K562 (cell line): Measurements from ENCODE around the gene PPP1R16B. TPM values are rescaled to one million over a fixed set of nuclear protein-coding genes. Genes with fewer than 3 reads are reported as not detected.
A peak's percentile ranks its signal among the peaks of the same experiment; 100 is the strongest.

Experiments used
- ATAC-seq: fragments of 200-7000 bp; cut with Tn5 transposase; 3 replicates; pipeline ENCODE4 v1.9.1; 2020; ENCODE audit warnings: moderate library complexity
- BruUV-seq: library from RNA; stranded (reverse); fragments of 400-500 nt; replicated peaks from 2 replicates; lab custom pipeline; 2021; lab: Mats Ljungman, UMichigan
- CTCF ChIA-PET: fragments of 300-600 bp; formaldehyde crosslinking; extraction: SDS; loops from one replicate; lab custom pipeline; 2021; ENCODE audit warnings: low intra/inter-chr PET ratio; lab: Yijun Ruan, JAX
- POLR2A ChIA-PET: fragments of 300-600, 350-650 bp; sonication (Branson Sonifier 250); formaldehyde crosslinking; extraction: SDS; loops from one replicate; lab custom pipeline; 2021; ENCODE audit warnings: antibody characterized with exemption, inconsistent platforms; lab: Yijun Ruan, JAX
- DNase-seq, 4 experiments: peaks; one replicate each; pipeline versions ENCODE4 v3.0.0 to v3.0.0-alpha.2; 2011 to 2018; ENCODE audit warnings: low spot score in 3 of 4, mixed read lengths in 3 of 4; ENCODE audit errors: extremely low read depth in 1 of 4
- FAIRE-seq: peaks from 2 replicates; lab custom pipeline; 2011; peaks lifted over from hg19 to GRCh38; lab: Jason Lieb, UNC
- H2AFZ ChIP-seq: 2 replicates; pipeline ENCODE4 v1.6.0; 2011; ENCODE audit warnings: low read depth, low read length, control low read depth, inconsistent platforms
- H3K27ac ChIP-seq: fragments of 200-600 bp; 3 replicates; pipeline ENCODE4 v1.8.0; 2011; ENCODE audit warnings: low read depth, mild to moderate bottlenecking, control low read depth, inconsistent platforms, low read length, moderate library complexity, mixed read lengths; ENCODE audit errors: extremely low read depth
- H3K27me3 ChIP-seq, 2 experiments: fragments of 300-600 bp in 1 of 2; 2 replicates in 1 of 2; 3 replicates in 1 of 2; pipeline versions ENCODE4 v1.6.0 to v1.8.0; 2011; ENCODE audit warnings: inconsistent platforms in 2 of 2, low read length in 2 of 2, mild to moderate bottlenecking in 1 of 2, mixed read lengths in 1 of 2, moderate library complexity in 1 of 2; ENCODE audit not compliant: control insufficient read depth in 2 of 2, insufficient read depth in 2 of 2
- H3K36me3 ChIP-seq: fragments of 300-600 bp; 3 replicates; pipeline ENCODE4 v1.8.0; 2011; ENCODE audit warnings: mild to moderate bottlenecking, low read length, inconsistent platforms; ENCODE audit not compliant: control insufficient read depth, insufficient read depth
- H3K4me1 ChIP-seq, 2 experiments: fragments of 200-600 bp in 1 of 2; replicated peaks in 1 of 2; 2 replicates in 1 of 2; 3 replicates in 1 of 2; pipeline versions ENCODE4 v1.5.1 to v1.8.0; 2011; ENCODE audit warnings: inconsistent platforms in 2 of 2, low read length in 2 of 2, mild to moderate bottlenecking in 1 of 2, mixed read lengths in 1 of 2, moderate library complexity in 1 of 2; ENCODE audit not compliant: control insufficient read depth in 2 of 2, insufficient read depth in 2 of 2
- H3K4me2 ChIP-seq: 2 replicates; pipeline ENCODE4 v1.6.1; 2011; ENCODE audit warnings: low read length, control low read depth, inconsistent platforms, mixed read lengths; ENCODE audit not compliant: insufficient read depth
- H3K4me3 ChIP-seq: fragments of 200-600 bp; sonication (generic), shearing (Covaris generic); 2 replicates; pipeline ENCODE4 v1.5.1; 2016; ENCODE audit warnings: control low read depth, inconsistent platforms
- H3K79me2 ChIP-seq: fragments of 200-600 bp; 3 replicates; pipeline ENCODE4 v1.8.0; 2011; ENCODE audit warnings: low read length, inconsistent platforms; ENCODE audit not compliant: control insufficient read depth, insufficient read depth
- H3K9ac ChIP-seq, 2 experiments: 2 replicates each; pipeline versions ENCODE4 v1.6.0 to v1.6.1; 2011; ENCODE audit warnings: low read depth in 2 of 2, low read length in 2 of 2, control low read depth in 1 of 2, inconsistent platforms in 1 of 2, mild to moderate bottlenecking in 1 of 2, mixed read lengths in 1 of 2; ENCODE audit not compliant: insufficient read depth in 1 of 2
- H3K9me1 ChIP-seq: one replicate; pipeline ENCODE4 v1.6.0; 2011; ENCODE audit warnings: inconsistent platforms, mild to moderate bottlenecking, low read length, moderate library complexity; ENCODE audit not compliant: control insufficient read depth, insufficient read depth
- H3K9me3 ChIP-seq: replicated peaks from 2 replicates; pipeline ENCODE4 v1.5.1; 2011; ENCODE audit warnings: low read depth, low read length, inconsistent platforms; ENCODE audit not compliant: control insufficient read depth, insufficient read depth
- H4K20me1 ChIP-seq: replicated peaks from 2 replicates; pipeline ENCODE4 v1.6.1; 2011; ENCODE audit warnings: low read length, inconsistent platforms, mixed read lengths; ENCODE audit not compliant: control insufficient read depth, insufficient read depth
- PRMT5 ChIP-seq: sonication (generic); formaldehyde crosslinking; IDR thresholded peaks from 2 replicates; pipeline ENCODE4 v1.5.0; 2020; ENCODE audit warnings: missing genetic modification reagents
- RBM25 ChIP-seq: fragments of 200-400 bp; formaldehyde crosslinking; IDR thresholded peaks from 2 replicates; pipeline ENCODE4 v1.6.1; 2018; ENCODE audit warnings: low read length, low read depth, moderate library complexity; ENCODE audit not compliant: severe bottlenecking
- TRIM25 ChIP-seq: fragments of 450-650 bp; IDR thresholded peaks from 2 replicates; pipeline ENCODE4 v1.7.0; 2016; ENCODE audit warnings: borderline replicate concordance
- ZNF146 ChIP-seq: IDR thresholded peaks from one replicate; pipeline ENCODE4 v1.6.1; 2018; ENCODE audit warnings: missing compliant biosample characterization; ENCODE audit not compliant: unreplicated experiment
- WGBS: fragments of 100-300 bp; shearing (Covaris generic); methylation state at CpG from one replicate; pipeline ENCODE4 v1.1.6; 2016; ENCODE audit warnings: low coverage, mixed read lengths; ENCODE audit not compliant: insufficient coverage; ENCODE audit errors: missing lambda C conversion rate; 5-methylcytosine and 5-hydroxymethylcytosine counted together
- in situ Hi-C: fragments of 300-500 bp; cut with MboI; formaldehyde crosslinking; loops from 4 replicates; pipeline ENCODE4 v1.15.0; 2018; ENCODE audit warnings: inconsistent platforms, mixed read lengths
- intact Hi-C: fragments of 100-400 bp; cut with micrococcal nuclease; formaldehyde crosslinking; loops from 2 replicates; pipeline ENCODE4 v1.14.2; 2022
- polyA plus RNA-seq, 8 experiments: library from polyadenylated mRNA; depleted of rRNA in 4 of 8; stranded (reverse) in 5 of 8; unstranded in 3 of 8; fragments of >200 nt; fragmentation: Nextera tagmentation in 2 of 8; fragmentation: Illumina TruSeq in 1 of 8; extraction: Ambion mirVana in 2 of 8; extraction: Trizol in 1 of 8; gene quantifications; 2 replicates each; pipeline versions ENCODE4 v1.2.1 to v1.2.3, GENCODE V29; 2011 to 2014; ENCODE audit warnings: inconsistent platforms in 1 of 8, missing spikeins in 1 of 8
- total RNA-seq, 7 experiments: library from RNA; depleted of rRNA in 6 of 7; stranded (reverse); fragments of >200 nt in 6 of 7; fragmentation: Illumina TruSeq in 2 of 7; extraction: Trizol in 2 of 7; gene quantifications; 2 replicates each; pipeline versions ENCODE4 v1.2.1 to v1.2.3, GENCODE V29; 2011 to 2021; ENCODE audit warnings: low replicate concordance in 1 of 7

PPP1R16B gene
- total and polyA plus RNA-seq, 9 of the 15 experiments (the other 6 are each of a cell fraction or from before 2014, with no cell fraction given), result 1.5 to 11.5 (median 6.8) TPM

- no peak for TF ChIP-seq PRMT5 (CRISPR knock-in tag)
Observed at GRCh38 chr20:38840894-38841470, 35.5 kb downstream of the PPP1R16B start (continued).

- in situ Hi-C loops (no loop called here), intact Hi-C loops (no loop called here)
- ChIA-PET POLR2A (no interaction called here), CTCF (no interaction called here)
- TF ChIP-seq ZNF146 (peak; percentile 81), TRIM25 (no peak), RBM25 (peak; percentile 42)
- DNase-seq (no peak), FAIRE-seq (peak; percentile 52), ATAC-seq (no peak)
- Histone ChIP-seq H2AFZ (no peak overlapping the region), H3K9me1 (no peaks in the 10 kb centered on the region), H3K4me3 (no peak overlapping the region), H3K36me3 (no peaks in the 10 kb centered on the region), H4K20me1 (0 out of 2 replicates have a peak, but pooled peaks cover 4% of the 10 kb centered on the region), H3K27me3 (no peaks in the 10 kb centered on the region), H3K27ac (no peak overlapping the region), H3K4me2 (no peak overlapping the region), H3K9me3 (no peaks in the 10 kb centered on the region), H3K9ac (no peak overlapping the region), H3K4me1 (peaks cover 12 to 19% of the 10 kb centered on the region in 2 experiments; a peak in 4 of 5 replicates), H3K79me2 (no peaks in the 10 kb centered on the region)
- no TSS peak for BruUV-seq
- 38% methylated on average over 2 of the region's 2 CpGs for WGBS
Observed at GRCh38 chr20:38841570-38841969, 36.1 kb downstream of the PPP1R16B start.
